Nephron (organoid): ENCODE results near the gene SLC15A5.

Experiments used
- H3K27ac Mint-ChIP-seq, 3 experiments: 2 replicates each; pipeline ENCODE4 v1.8.0; 2020; ENCODE audit warnings: mixed read lengths in 3 of 3, mild to moderate bottlenecking in 2 of 3, moderate library complexity in 1 of 3
- H3K27me3 Mint-ChIP-seq: 2 replicates; pipeline ENCODE4 v1.8.0; 2021; ENCODE audit warnings: low read depth, mild to moderate bottlenecking, moderate library complexity, mixed read lengths
- H3K36me3 Mint-ChIP-seq: 2 replicates; pipeline ENCODE4 v1.8.0; 2020; ENCODE audit warnings: low read depth, mixed read lengths
- H3K4me1 Mint-ChIP-seq: 2 replicates; pipeline ENCODE4 v1.8.0; 2020; ENCODE audit warnings: mixed read lengths
- H3K4me3 Mint-ChIP-seq, 3 experiments: 2 replicates each; pipeline ENCODE4 v1.8.0; 2020; ENCODE audit warnings: mild to moderate bottlenecking in 3 of 3, mixed read lengths in 3 of 3, moderate library complexity in 2 of 3
- H3K9me3 Mint-ChIP-seq: 2 replicates; pipeline ENCODE4 v1.8.0; 2020; ENCODE audit warnings: mixed read lengths
- TF ChIP-seq, protein P1 (sequence below), 3 experiments: fragments of 200-600 bp; sonication (generic); IDR thresholded peaks; one replicate each; pipeline ENCODE4 v1.5.0; 2021; ENCODE audit warnings: antibody characterized with exemption in 3 of 3; ENCODE audit not compliant: unreplicated experiment in 3 of 3

SLC15A5 gene

DNA sequence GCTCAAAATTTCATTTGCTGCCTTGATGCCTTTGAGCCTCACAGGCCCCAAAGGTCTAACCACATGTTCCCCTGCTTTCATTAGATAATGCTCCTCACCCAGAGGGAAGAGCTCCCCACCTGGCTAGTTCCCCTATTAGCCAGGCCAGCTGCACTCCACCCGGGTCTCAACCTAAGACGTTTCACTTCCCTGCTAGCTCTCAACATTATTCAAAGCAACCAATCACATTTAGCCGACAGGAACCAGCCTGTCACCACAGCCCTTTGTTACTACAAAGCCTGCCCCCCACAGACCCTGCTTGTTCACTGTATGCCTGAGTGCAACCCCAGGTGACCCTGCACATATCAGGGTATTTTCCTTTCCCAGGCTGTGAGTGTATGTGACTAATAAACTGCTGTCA lies 78.6 kb downstream of the SLC15A5 start:
- peaks cover 12% of the 10 kb centered on the region for H3K9me3 Mint-ChIP-seq
- H3K4me1 Mint-ChIP-seq, result no peaks in the 10 kb centered on the region
- H3K4me3 Mint-ChIP-seq, result no peak overlapping the region
- H3K27me3 Mint-ChIP-seq, result no peaks in the 10 kb centered on the region
- H3K36me3 Mint-ChIP-seq, result peaks cover 4% of the 10 kb centered on the region
- TF ChIP-seq, protein P1, sequence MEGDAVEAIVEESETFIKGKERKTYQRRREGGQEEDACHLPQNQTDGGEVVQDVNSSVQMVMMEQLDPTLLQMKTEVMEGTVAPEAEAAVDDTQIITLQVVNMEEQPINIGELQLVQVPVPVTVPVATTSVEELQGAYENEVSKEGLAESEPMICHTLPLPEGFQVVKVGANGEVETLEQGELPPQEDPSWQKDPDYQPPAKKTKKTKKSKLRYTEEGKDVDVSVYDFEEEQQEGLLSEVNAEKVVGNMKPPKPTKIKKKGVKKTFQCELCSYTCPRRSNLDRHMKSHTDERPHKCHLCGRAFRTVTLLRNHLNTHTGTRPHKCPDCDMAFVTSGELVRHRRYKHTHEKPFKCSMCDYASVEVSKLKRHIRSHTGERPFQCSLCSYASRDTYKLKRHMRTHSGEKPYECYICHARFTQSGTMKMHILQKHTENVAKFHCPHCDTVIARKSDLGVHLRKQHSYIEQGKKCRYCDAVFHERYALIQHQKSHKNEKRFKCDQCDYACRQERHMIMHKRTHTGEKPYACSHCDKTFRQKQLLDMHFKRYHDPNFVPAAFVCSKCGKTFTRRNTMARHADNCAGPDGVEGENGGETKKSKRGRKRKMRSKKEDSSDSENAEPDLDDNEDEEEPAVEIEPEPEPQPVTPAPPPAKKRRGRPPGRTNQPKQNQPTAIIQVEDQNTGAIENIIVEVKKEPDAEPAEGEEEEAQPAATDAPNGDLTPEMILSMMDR (IDR thresholded peaks at IDR 0.05; ENCODE audit: unreplicated experiment in 3 of 3), result no peak
- no peak overlapping the region for H3K27ac Mint-ChIP-seq

DNA sequence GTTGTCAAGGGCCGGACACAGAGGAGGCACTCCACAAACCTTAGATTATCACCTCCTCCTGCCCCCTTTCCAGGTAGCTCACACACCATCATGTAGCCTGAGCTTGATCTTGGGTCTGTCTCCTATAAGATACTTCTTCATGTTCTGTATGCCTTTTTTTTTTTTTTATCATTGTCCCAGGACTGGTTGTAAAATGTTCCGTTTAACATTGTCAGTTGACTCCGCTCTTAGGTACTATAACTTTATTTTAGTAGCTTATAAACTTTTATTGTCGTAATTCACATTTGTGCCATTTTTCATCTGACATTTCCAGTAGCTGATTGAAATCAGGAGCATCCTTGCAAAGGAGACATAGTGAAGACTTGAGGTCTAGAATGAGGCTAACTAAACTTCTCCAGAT lies 79.9 kb downstream of the SLC15A5 start:
- Mint-ChIP-seq H3K27me3 (no peaks in the 10 kb centered on the region), H3K27ac (no peak overlapping the region), H3K4me1 (no peaks in the 10 kb centered on the region), H3K36me3 (peaks cover 4% of the 10 kb centered on the region), H3K4me3 (no peak overlapping the region), H3K9me3 (peaks cover 12% of the 10 kb centered on the region)
- TF ChIP-seq, protein P1 (IDR thresholded peaks at IDR 0.05; ENCODE audit: unreplicated experiment in 3 of 3), result no peak

GRCh38 chr12:16189849-16190248 lies 87.6 kb downstream of the SLC15A5 start:
- H3K27me3 Mint-ChIP-seq, result no peaks in the 10 kb centered on the region
- H3K9me3 Mint-ChIP-seq, result no peaks in the 10 kb centered on the region
- no peak overlapping the region for H3K27ac Mint-ChIP-seq
- TF ChIP-seq, protein P1 (IDR thresholded peaks at IDR 0.05; ENCODE audit: unreplicated experiment in 3 of 3), result peak in 1 of 3 experiments; percentile 26
- H3K4me1 Mint-ChIP-seq, result no peaks in the 10 kb centered on the region
- H3K4me3 Mint-ChIP-seq, result no peak overlapping the region
- no peaks in the 10 kb centered on the region for H3K36me3 Mint-ChIP-seq

DNA sequence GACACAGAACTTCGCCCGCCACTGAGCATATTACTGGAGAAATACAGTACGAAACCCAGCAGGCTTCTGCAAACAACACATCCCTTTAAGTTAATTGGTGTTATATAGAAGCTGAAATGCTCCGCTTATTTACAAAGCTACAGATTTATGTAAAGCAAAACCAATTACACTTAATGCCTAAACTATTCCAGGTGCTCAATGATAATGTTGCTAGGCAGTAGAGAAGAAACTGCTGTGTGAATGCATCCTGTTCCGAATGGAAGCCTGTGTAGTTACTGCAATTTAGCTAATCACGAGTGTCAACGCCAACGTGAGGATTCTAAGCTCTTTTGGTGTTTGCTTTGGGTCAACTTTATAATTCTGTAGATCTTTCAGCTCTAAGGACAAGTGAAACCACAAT lies 89.8 kb downstream of the SLC15A5 start:
- Mint-ChIP-seq H3K9me3 (no peaks in the 10 kb centered on the region), H3K27ac (no peak overlapping the region), H3K4me3 (no peak overlapping the region), H3K4me1 (no peaks in the 10 kb centered on the region), H3K36me3 (no peaks in the 10 kb centered on the region), H3K27me3 (no peaks in the 10 kb centered on the region)
- TF ChIP-seq, protein P1 (IDR thresholded peaks at IDR 0.05; ENCODE audit: unreplicated experiment in 3 of 3), result no peak

- TF ChIP-seq, protein P1 (IDR thresholded peaks at IDR 0.05; ENCODE audit: unreplicated experiment in 3 of 3), result no peak
- Mint-ChIP-seq H3K36me3 (no peaks in the 10 kb centered on the region), H3K4me1 (no peaks in the 10 kb centered on the region), H3K9me3 (peaks cover 2% of the 10 kb centered on the region), H3K4me3 (no peak overlapping the region), H3K27ac (peak overlapping the region in 1 of 3 experiments; percentile 63), H3K27me3 (no peaks in the 10 kb centered on the region)
These were observed 92.8 kb downstream of the SLC15A5 start for GRCh38 chr12:16184681-16185080.

DNA sequence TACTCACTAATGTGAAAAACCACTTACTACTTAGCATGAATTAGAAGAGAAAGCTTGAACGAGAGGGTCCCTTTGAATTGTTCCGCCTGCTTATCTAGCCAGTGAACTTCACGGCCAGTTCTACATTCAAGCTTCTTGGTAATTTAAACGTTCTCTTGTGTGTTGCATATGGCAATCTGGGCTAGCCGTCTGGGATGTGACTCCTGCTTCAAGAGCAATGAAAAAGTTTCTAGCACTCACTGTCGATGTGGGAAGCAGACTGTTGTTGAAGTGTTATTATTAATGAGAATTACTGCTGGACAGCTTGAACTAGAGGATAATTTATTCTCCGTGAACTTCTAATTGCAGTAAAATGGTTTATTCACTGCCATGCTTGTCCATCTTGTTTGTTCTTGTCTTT lies 93.9 kb downstream of the SLC15A5 start:
- Mint-ChIP-seq H3K36me3 (no peaks in the 10 kb centered on the region), H3K4me1 (no peaks in the 10 kb centered on the region), H3K27me3 (no peaks in the 10 kb centered on the region), H3K9me3 (peaks cover 2% of the 10 kb centered on the region), H3K4me3 (no peak overlapping the region), H3K27ac (no peak overlapping the region)
- TF ChIP-seq, protein P1 (IDR thresholded peaks at IDR 0.05; ENCODE audit: unreplicated experiment in 3 of 3), result no peak
